Activated T-cell treated with anti-CD3 and anti-CD28 coated beads, Interleukin-2, amount 50 U/mL, for 72 hours (primary cell): ENCODE measurements around the gene TES. TPM values are rescaled to one million over a fixed set of nuclear protein-coding genes. Genes with fewer than 3 reads are reported as not detected.
"Not testable (repeated sequence)": the region's sequence is repeated elsewhere in the genome, so short reads cannot be mapped to it uniquely, and the experiment has no call there.

Source experiments
- ATAC-seq, 2 donors: fragments of 150-1000 bp; cut with Tn5 transposase; replicated peaks in 1 of 2; 2 replicates each; pipeline ENCODE4 v1.10.0; 2021; ENCODE audit warnings: moderate library complexity in 2 of 2, mild to moderate bottlenecking in 1 of 2
- DNase-seq, 2 donors: peaks; one replicate each; pipeline ENCODE4 v3.0.0; 2021 to 2022; ENCODE audit warnings: mixed read lengths in 1 of 2
- H3K27ac Mint-ChIP-seq: one replicate; pipeline ENCODE4 v1.8.0; 2022; ENCODE audit warnings: mild to moderate bottlenecking, moderate library complexity, mixed read lengths
- H3K27me3 Mint-ChIP-seq: one replicate; pipeline ENCODE4 v1.8.0; 2022; ENCODE audit warnings: low read depth, mixed read lengths
- H3K36me3 Mint-ChIP-seq, 2 donors: one replicate each; pipeline ENCODE4 v1.8.0; 2022; ENCODE audit warnings: mixed read lengths in 2 of 2, mild to moderate bottlenecking in 1 of 2; ENCODE audit not compliant: insufficient read depth in 2 of 2
- H3K4me1 Mint-ChIP-seq: one replicate; pipeline ENCODE4 v1.8.0; 2022; ENCODE audit warnings: low read depth, mixed read lengths
- H3K4me3 Mint-ChIP-seq, 2 donors: one replicate each; pipeline ENCODE4 v1.8.0; 2022; ENCODE audit warnings: mild to moderate bottlenecking in 2 of 2, mixed read lengths in 2 of 2, moderate library complexity in 2 of 2
- H3K9me3 Mint-ChIP-seq, 2 donors: one replicate each; pipeline ENCODE4 v1.8.0; 2022; ENCODE audit warnings: mixed read lengths in 2 of 2
- total RNA-seq, 2 donors: library from RNA; stranded (reverse); gene quantifications; one replicate each; pipeline ENCODE4 v1.2.3, GENCODE V29; 2022

Gene TES
- total RNA-seq, 2 donors from 2014 or later, result 121 to 125 TPM

DNA sequence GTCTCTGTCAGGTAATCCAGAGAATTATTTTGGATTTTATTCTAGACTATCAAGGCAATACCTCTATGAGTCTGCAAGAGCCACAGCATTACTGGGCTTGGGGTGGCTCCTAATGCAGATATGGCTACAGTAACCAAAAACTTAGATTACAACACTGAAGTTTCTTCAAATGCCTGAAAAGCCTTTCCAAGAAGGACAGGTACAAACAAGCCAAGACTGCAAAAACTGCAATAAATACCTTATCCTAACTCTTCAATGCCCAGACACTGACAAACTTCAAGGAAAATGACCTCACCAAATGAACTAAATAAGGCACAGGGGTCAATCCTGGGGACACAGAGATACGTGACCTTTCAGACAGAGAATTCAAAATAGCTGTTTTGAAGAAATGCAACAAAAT is 82.0 kb downstream of the TES start:
- Mint-ChIP-seq H3K4me1 (no peaks in the 10 kb centered on the region), H3K4me3 (no peak overlapping the region), H3K27ac (no peak overlapping the region), H3K36me3 (peaks cover 1 to 5% of the 10 kb centered on the region in 2 donors), H3K27me3 (peaks cover 11% of the 10 kb centered on the region), H3K9me3 (peaks cover 2 to 3% of the 10 kb centered on the region in 2 donors)
- ATAC-seq, result no peak
- DNase-seq, result no peak

DNA sequence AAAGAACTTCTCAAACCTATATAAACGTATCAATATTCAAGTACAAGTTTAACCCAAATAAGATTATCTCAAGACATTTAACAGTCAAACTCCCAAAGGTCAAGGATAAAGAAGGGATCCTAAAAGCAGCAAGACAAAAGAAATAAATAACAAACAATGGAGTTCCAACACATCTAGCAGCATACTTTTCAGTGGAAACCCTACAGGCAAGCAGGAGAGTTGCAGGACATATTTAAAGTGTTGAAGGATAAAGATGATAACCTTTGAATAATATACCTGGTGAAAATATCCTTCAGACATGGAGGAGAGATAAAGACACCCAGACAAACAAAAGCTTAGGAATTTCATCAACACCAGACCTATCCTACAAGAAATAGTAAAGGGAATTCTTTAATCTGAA is 82.8 kb downstream of the TES start:
- no peak for ATAC-seq
- Mint-ChIP-seq H3K27me3 (peaks cover 11% of the 10 kb centered on the region), H3K9me3 (peaks cover 2 to 3% of the 10 kb centered on the region in 2 donors), H3K36me3 (peaks cover 1 to 5% of the 10 kb centered on the region in 2 donors), H3K4me1 (no peaks in the 10 kb centered on the region), H3K27ac (no peak overlapping the region), H3K4me3 (no peak overlapping the region)
- DNase-seq, result no peak

DNA sequence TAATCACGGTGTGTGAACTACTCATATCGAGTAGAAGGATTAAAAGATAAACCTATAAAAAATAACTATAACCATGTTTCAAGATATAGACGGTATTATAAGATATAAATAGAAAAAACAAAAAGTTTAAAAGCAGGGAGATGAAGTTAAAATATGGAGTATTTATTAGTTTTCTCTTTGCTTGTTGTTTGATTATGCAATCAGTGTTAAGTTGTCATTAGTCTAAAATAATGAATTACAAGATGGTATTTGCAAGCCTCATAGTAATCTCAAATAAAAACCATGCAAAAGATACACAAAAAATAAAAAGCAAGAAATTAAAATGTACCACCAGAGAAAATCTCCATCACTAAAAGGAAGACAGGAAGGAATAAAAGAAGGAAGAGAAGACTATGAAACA is 83.3 kb downstream of the TES start:
- DNase-seq, result no peak
- no peak for ATAC-seq
- peaks cover 11% of the 10 kb centered on the region for H3K27me3 Mint-ChIP-seq
- H3K36me3 Mint-ChIP-seq, result peaks cover 1 to 5% of the 10 kb centered on the region in 2 donors
- no peaks in the 10 kb centered on the region for H3K4me1 Mint-ChIP-seq
- H3K27ac Mint-ChIP-seq, result no peak overlapping the region
- H3K9me3 Mint-ChIP-seq, result peaks cover 2 to 6% of the 10 kb centered on the region in 2 donors
- no peak overlapping the region for H3K4me3 Mint-ChIP-seq

GRCh38 chr7:116295903-116296302 is 85.6 kb downstream of the TES start:
- peaks cover 11% of the 10 kb centered on the region for H3K27me3 Mint-ChIP-seq
- H3K36me3 Mint-ChIP-seq, H3K4me3 Mint-ChIP-seq, DNase-seq, H3K9me3 Mint-ChIP-seq, H3K27ac Mint-ChIP-seq, H3K4me1 Mint-ChIP-seq, ATAC-seq: not testable (repeated sequence)

DNA sequence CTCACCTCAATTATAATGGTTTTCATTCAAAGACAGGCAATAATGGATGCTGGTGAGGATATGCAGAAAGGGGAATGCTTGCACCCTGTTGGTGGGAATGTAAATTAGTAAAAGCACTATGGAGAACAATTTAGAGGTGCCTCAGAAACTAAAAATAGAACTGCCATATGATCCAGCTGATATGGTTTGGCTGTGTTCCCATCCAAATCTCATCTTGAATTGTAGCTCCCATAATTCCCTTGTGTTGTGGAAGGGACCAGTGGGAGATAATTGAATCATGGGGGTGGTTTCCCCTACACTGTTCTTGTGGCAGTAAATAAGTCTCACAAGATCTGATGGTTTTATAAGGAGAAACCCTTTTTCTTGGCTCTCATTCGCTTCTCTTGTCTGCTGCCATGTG is 87.7 kb downstream of the TES start:
- H3K27me3 Mint-ChIP-seq, result peaks cover 12% of the 10 kb centered on the region
- H3K9me3 Mint-ChIP-seq, result peaks cover 2 to 6% of the 10 kb centered on the region in 2 donors
- H3K36me3 Mint-ChIP-seq, result peaks cover 1 to 3% of the 10 kb centered on the region in 2 donors
- H3K4me1 Mint-ChIP-seq, result no peaks in the 10 kb centered on the region
- DNase-seq (no peak), ATAC-seq (no peak)
- H3K27ac Mint-ChIP-seq, result no peak overlapping the region
- H3K4me3 Mint-ChIP-seq, result no peak overlapping the region

- Mint-ChIP-seq H3K9me3 (peaks cover 2 to 6% of the 10 kb centered on the region in 2 donors), H3K27me3 (peaks cover 12% of the 10 kb centered on the region), H3K36me3 (peaks cover 1 to 3% of the 10 kb centered on the region in 2 donors), H3K4me3 (no peak overlapping the region), H3K4me1 (no peaks in the 10 kb centered on the region), H3K27ac (no peak overlapping the region)
- no peak for DNase-seq
- no peak for ATAC-seq
Measured at GRCh38 chr7:116298576-116298975, 88.2 kb downstream of the TES start.

- H3K4me1 Mint-ChIP-seq, result no peaks in the 10 kb centered on the region
- no peaks in the 10 kb centered on the region for H3K9me3 Mint-ChIP-seq
- no peak overlapping the region for H3K4me3 Mint-ChIP-seq
- H3K36me3 Mint-ChIP-seq, result no peaks in the 10 kb centered on the region
- no peak overlapping the region for H3K27ac Mint-ChIP-seq
- peaks cover 22% of the 10 kb centered on the region for H3K27me3 Mint-ChIP-seq
- ATAC-seq, result no peak
- DNase-seq, result no peak
Measured at GRCh38 chr7:116305485-116306408, 95.4 kb downstream of the TES start.

DNA sequence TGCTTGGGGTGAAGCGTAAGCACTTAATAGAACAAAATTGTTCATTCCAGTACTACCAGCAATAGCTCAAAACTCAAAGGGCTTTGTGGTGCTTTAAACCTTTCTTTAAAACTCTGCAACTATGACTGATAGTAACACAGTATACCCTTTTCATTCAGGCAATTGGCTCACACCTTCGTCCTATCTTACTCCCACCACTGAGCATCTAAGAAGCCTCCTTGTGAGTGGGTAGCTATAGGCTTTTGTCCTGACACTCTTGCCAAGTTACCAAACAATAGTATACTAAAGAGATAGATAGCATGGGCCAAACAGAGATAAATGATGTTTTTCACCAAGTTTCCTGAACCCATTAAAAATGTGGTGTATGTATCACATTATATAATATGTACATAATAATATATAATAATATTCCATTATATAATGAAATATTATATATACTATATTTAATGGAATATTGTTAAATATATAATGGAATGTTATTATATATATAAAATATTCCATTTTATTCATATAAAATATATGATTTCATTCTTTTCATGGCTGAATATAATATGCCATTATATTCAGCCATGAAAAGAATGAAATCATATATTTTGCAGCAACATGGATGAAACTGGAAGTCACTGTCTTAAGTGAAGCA is 96.2 kb downstream of the TES start:
- H3K36me3 Mint-ChIP-seq, result no peaks in the 10 kb centered on the region
- peaks cover 22% of the 10 kb centered on the region for H3K27me3 Mint-ChIP-seq
- ATAC-seq, result no peak
- no peak overlapping the region for H3K4me3 Mint-ChIP-seq
- no peak overlapping the region for H3K27ac Mint-ChIP-seq
- H3K4me1 Mint-ChIP-seq, result no peaks in the 10 kb centered on the region
- DNase-seq, result no peak
- H3K9me3 Mint-ChIP-seq, result no peaks in the 10 kb centered on the region

DNA sequence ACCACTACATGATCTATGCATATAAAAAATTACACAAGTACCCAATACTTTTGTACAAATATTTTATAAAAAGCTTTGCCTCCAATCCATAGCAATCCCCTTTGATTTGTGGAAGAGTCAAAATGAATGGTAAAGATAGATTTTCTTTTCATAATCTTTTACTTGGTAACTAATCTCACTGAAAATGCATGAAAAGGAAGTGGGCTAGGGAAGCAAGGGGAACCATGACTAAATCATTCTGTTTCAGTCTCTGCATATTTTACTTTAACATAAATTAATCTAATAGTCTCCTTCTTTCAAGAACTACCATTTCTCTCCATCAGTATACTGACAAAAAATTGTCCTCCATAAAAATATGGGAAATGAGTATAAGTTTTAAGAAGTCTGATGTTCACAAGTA is 96.9 kb downstream of the TES start:
- Mint-ChIP-seq H3K27me3 (peaks cover 15% of the 10 kb centered on the region), H3K27ac (no peak overlapping the region), H3K9me3 (no peaks in the 10 kb centered on the region), H3K4me1 (peaks cover 6% of the 10 kb centered on the region), H3K36me3 (no peaks in the 10 kb centered on the region), H3K4me3 (no peak overlapping the region)
- DNase-seq (no peak), ATAC-seq (no peak)

Other genes starting within 250 kb of the TES start
- gene TFEC, start 179.8 kb upstream of the TES start, total RNA-seq, result under 1 TPM; 0.14 to 0.44 TPM